Measurements from ENCODE around the gene LECT2.

DNA sequence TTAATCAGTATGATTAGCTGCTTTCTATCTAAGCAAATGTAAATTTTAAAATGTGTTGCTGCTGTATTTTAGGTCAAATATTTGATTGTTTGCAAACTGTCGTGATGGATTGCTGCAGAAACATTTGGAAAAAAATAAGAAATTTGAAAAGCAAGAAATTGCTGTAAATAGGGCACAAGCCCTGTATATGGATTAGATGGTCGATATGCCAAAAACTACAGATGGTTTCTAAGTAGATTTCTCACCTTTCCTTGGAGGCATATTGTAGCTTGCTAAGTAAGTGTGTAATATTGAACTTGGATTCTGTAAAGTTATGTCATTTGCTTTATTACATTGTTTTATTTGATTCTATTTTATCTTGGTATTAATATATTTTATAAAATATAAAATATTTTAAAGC is 13.1 kb downstream of the LECT2 start:
- TF ChIP-seq CTCF (conservative IDR thresholded peaks at IDR 0.05; ENCODE audit: low read depth in 2 of 2), result no peak
- TF ChIP-seq, protein P1, sequence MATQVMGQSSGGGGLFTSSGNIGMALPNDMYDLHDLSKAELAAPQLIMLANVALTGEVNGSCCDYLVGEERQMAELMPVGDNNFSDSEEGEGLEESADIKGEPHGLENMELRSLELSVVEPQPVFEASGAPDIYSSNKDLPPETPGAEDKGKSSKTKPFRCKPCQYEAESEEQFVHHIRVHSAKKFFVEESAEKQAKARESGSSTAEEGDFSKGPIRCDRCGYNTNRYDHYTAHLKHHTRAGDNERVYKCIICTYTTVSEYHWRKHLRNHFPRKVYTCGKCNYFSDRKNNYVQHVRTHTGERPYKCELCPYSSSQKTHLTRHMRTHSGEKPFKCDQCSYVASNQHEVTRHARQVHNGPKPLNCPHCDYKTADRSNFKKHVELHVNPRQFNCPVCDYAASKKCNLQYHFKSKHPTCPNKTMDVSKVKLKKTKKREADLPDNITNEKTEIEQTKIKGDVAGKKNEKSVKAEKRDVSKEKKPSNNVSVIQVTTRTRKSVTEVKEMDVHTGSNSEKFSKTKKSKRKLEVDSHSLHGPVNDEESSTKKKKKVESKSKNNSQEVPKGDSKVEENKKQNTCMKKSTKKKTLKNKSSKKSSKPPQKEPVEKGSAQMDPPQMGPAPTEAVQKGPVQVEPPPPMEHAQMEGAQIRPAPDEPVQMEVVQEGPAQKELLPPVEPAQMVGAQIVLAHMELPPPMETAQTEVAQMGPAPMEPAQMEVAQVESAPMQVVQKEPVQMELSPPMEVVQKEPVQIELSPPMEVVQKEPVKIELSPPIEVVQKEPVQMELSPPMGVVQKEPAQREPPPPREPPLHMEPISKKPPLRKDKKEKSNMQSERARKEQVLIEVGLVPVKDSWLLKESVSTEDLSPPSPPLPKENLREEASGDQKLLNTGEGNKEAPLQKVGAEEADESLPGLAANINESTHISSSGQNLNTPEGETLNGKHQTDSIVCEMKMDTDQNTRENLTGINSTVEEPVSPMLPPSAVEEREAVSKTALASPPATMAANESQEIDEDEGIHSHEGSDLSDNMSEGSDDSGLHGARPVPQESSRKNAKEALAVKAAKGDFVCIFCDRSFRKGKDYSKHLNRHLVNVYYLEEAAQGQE (IDR thresholded peaks at IDR 0.05; ENCODE audit: unreplicated experiment), result no peak
- TF ChIP-seq EZH2phosphoT487 (IDR thresholded peaks at IDR 0.05; ENCODE audit: unreplicated experiment), result no peak
- no peak for TF ChIP-seq POLR2AphosphoS5 (IDR thresholded peaks at IDR 0.05; ENCODE audit: low read depth)
- TF ChIP-seq ETS1 (IDR thresholded peaks at IDR 0.05), result no peak
- TF ChIP-seq EZH2 (IDR thresholded peaks at IDR 0.05; ENCODE audit: low read depth, unreplicated experiment), result no peak
- TF ChIP-seq ZNF114 (CRISPR knock-in tag; IDR thresholded peaks at IDR 0.05), result no peak
- TF ChIP-seq JUNB (IDR thresholded peaks at IDR 0.05; ENCODE audit: unreplicated experiment), result no peak
- TF ChIP-seq CREB1 (CRISPR knock-in tag; IDR thresholded peaks at IDR 0.05; ENCODE audit: low read depth), result no peak
- no peak for TF ChIP-seq ZNF331 (CRISPR knock-in tag; IDR thresholded peaks at IDR 0.05; ENCODE audit: low read depth)
- no peak for TF ChIP-seq NANOG (IDR thresholded peaks at IDR 0.05; ENCODE audit: borderline replicate concordance)
- no peak for TF ChIP-seq STAT1 (IDR thresholded peaks at IDR 0.05; ENCODE audit: unreplicated experiment)
